BJ (cell line): Measurements from ENCODE around the gene LSP1. TPM values are rescaled to one million over a fixed set of nuclear protein-coding genes. Genes with fewer than 3 reads are reported as not detected.

Experiments used
- CTCF ChIA-PET: fragments of 350-600 bp; formaldehyde crosslinking; extraction: SDS; loops from one replicate; lab custom pipeline; 2021; ENCODE audit warnings: antibody characterized with exemption, inconsistent platforms; lab: Yijun Ruan, JAX
- POLR2A ChIA-PET: fragments of 300-600 bp; sonication (Branson Sonifier 250); formaldehyde crosslinking; extraction: SDS; loops from one replicate; lab custom pipeline; 2021; ENCODE audit warnings: antibody characterized with exemption; lab: Charles Lee
- DNase-seq: peaks from one replicate; pipeline ENCODE4 v3.0.0-alpha.2; 2011; ENCODE audit warnings: low read depth
- H3K27me3 ChIP-seq: 2 replicates; pipeline ENCODE4 v1.6.0; 2011; ENCODE audit warnings: low read length; ENCODE audit not compliant: control insufficient read depth, insufficient read depth
- H3K36me3 ChIP-seq: 2 replicates; pipeline ENCODE4 v1.5.1; 2011; ENCODE audit warnings: low read length; ENCODE audit not compliant: control insufficient read depth, insufficient read depth
- H3K4me3 ChIP-seq: 2 replicates; pipeline ENCODE4 v1.5.1; 2011; ENCODE audit warnings: low read depth, mild to moderate bottlenecking, control low read depth, low read length
- polyA plus RNA-seq: library from polyadenylated mRNA; depleted of rRNA; stranded (reverse); fragments of >200 nt; gene quantifications from 2 replicates; pipeline ENCODE4 v1.2.3, GENCODE V29; 2011
- TF ChIP-seq, protein P1 (sequence below): IDR thresholded peaks from 2 replicates; pipeline ENCODE4 v1.5.1; 2011; ENCODE audit warnings: low read depth, mild to moderate bottlenecking, control low read depth, inconsistent platforms, low read length, moderate library complexity; ENCODE audit not compliant: insufficient read depth

LSP1 gene
- polyA plus RNA-seq, 1 experiment = not detected

DNA sequence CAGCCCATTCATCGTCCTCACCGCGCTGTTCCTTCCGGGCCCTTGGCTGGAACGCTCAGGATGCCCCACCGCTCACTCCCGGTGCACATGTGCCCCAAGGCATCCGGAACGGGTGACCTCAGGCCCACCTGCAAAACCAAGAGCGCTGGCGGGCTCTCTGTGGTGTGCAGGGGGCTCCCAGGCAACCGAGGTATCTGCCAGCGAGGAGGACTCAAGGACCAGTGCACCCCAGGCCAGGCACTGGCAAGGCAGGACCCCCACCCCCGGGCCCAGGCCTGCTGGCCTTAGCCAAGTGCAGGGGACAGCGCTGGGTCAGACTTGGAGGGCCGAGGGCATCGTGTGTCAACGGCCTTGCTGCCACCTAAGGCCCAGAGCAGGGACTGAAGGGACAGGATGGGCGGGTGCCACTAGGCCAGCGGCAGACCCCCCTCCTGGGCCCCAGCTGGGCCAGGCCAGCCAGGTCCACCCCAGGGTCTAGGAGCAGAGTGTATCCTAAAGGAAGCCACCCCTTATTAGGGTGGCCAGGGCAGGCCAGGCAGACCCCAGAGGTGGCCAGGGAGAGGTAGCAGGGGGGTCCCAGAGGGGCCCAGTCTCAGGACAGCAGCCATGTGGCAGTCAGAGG, 75.1 kb downstream of the LSP1 start:
- DNase-seq = no peak

GRCh38 chr11:1928470-1928890, 75.6 kb downstream of the LSP1 start:
- no peak for DNase-seq
- no peak overlapping the region for H3K4me3 ChIP-seq
- TF ChIP-seq, protein P1, sequence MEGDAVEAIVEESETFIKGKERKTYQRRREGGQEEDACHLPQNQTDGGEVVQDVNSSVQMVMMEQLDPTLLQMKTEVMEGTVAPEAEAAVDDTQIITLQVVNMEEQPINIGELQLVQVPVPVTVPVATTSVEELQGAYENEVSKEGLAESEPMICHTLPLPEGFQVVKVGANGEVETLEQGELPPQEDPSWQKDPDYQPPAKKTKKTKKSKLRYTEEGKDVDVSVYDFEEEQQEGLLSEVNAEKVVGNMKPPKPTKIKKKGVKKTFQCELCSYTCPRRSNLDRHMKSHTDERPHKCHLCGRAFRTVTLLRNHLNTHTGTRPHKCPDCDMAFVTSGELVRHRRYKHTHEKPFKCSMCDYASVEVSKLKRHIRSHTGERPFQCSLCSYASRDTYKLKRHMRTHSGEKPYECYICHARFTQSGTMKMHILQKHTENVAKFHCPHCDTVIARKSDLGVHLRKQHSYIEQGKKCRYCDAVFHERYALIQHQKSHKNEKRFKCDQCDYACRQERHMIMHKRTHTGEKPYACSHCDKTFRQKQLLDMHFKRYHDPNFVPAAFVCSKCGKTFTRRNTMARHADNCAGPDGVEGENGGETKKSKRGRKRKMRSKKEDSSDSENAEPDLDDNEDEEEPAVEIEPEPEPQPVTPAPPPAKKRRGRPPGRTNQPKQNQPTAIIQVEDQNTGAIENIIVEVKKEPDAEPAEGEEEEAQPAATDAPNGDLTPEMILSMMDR = no peak

More for the DNA sequence above, 75.1 kb downstream of the LSP1 start:
- Histone ChIP-seq H3K4me3 (no peak overlapping the region), H3K27me3 (no peaks in the 10 kb centered on the region; the same call in none of the 2 replicates), H3K36me3 (no peaks in the 10 kb centered on the region)
- ChIA-PET CTCF (no interaction called here), POLR2A (no interaction called here)
- TF ChIP-seq, protein P1 = no peak

GRCh38 chr11:1928891-1929541, 76.1 kb downstream of the LSP1 start:
- no peaks in the 10 kb centered on the region; the same call in 1 of the 2 replicates for H3K27me3 ChIP-seq
- CTCF ChIA-PET = no interaction called here
- no peaks in the 10 kb centered on the region for H3K36me3 ChIP-seq
- POLR2A ChIA-PET = no interaction called here
- no peak overlapping the region for H3K4me3 ChIP-seq
- TF ChIP-seq, protein P1 = no peak
- no peak for DNase-seq

More at GRCh38 chr11:1928470-1928890, 75.6 kb downstream of the LSP1 start:
- no peaks in the 10 kb centered on the region; the same call in 1 of the 2 replicates for H3K27me3 ChIP-seq
- ChIA-PET POLR2A (no interaction called here), CTCF (no interaction called here)
- H3K36me3 ChIP-seq = no peaks in the 10 kb centered on the region

DNA sequence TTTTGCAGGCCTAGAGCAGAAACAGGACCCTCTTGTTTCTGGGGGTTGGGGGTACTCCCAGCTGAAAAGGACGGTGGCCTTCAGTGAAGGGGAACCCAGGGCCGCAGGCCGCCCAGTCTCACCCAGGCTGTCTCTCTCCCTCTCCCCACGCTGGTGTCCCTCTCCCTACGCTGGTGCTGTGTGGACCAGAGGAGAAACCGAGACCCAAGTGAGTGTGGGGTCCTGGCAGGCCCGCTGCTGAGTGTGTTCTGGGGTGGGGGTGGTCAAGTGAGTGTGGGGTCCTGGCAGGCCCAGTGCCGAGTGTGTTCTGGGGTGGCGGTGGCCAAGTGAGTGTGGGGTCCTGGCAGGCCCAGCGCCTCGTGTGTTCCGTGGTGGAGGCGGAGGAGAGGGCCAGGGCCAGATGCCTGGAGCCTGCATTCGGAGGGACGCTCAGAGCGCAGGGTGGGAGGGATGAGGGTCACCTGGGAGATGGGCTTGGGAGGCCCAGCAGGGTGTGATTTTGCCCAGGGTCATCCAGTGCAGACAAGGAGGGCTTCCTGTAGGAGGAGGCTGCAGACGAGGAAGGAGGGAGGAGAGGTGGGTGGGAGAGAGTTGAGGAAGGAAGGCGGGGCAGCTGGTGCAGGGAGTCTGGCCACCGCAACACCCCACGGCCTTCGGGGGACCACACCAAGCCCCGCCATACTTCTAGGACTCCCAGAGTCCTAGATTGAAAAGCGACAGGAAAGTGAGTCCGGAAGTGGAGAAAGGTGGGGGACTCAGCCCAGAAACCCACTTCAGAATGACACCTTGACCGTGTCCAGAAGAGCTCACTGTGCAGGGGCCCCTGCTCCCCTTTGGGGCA, 77.0 kb downstream of the LSP1 start:
- TF ChIP-seq, protein P1 = no peak

GRCh38 chr11:1930462-1930830, 77.6 kb downstream of the LSP1 start:
- DNase-seq = no peak
- ChIA-PET POLR2A (no interaction called here), CTCF (interaction anchor here (1.0 kb wide), 1 partner anchor 38 kb away, joined by 3 read pairs; no protein-coding TSS in a partner anchor)
- TF ChIP-seq, protein P1 = no peak
- no peaks in the 10 kb centered on the region; the same call in 1 of the 2 replicates for H3K27me3 ChIP-seq
- H3K36me3 ChIP-seq = no peaks in the 10 kb centered on the region
- H3K4me3 ChIP-seq = no peak overlapping the region

More for the DNA sequence above, 77.0 kb downstream of the LSP1 start:
- Histone ChIP-seq H3K4me3 (no peak overlapping the region), H3K27me3 (no peaks in the 10 kb centered on the region; the same call in 1 of the 2 replicates), H3K36me3 (no peaks in the 10 kb centered on the region)
- ChIA-PET CTCF (interaction anchor here (1.0 kb wide), 1 partner anchor 37 kb away, joined by 3 read pairs; no protein-coding TSS in a partner anchor), POLR2A (no interaction called here)
- no peak for DNase-seq
